OCI-LY7 (cell line): ENCODE data around the gene SLC35G2.

Experiments
- CTCF ChIP-seq: fragments of 200-600 bp; sonication (generic); conservative IDR thresholded peaks from 2 replicates; pipeline ENCODE4 v1.5.1; 2014; ENCODE audit warnings: mild to moderate bottlenecking, antibody characterized with exemption, low read length, moderate library complexity, mixed read lengths
- EZH2phosphoT487 ChIP-seq: fragments of 200-600 bp; sonication (generic); IDR thresholded peaks from 2 replicates; pipeline ENCODE4 v1.6.1; 2018; ENCODE audit warnings: low read depth, borderline replicate concordance, mild to moderate bottlenecking, mixed run types, antibody characterized with exemption, low read length, moderate library complexity, mixed read lengths

DNA sequence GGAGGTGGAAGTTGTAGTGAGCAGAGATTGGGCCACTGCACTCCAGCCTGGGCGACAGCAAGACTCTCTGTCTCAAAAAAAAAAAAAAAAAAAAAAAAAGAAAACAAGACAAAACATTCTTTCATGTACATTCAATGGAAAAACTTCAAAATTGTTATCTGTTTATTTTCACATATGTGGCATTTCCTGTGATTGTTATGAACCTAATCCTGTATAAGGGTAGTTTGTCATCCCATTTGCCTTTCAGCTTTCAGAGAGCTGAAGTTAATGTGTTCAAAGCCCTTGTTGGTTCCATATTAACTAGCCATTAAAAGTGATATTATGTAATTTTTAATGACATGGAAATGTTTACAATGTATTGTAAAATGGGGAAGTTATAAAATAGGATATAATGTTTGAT lies 25.8 kb downstream of the SLC35G2 start:
- TF ChIP-seq CTCF = no peak
- no peak for TF ChIP-seq EZH2phosphoT487
